Measurements from ENCODE around the gene IGF1R. TPM values are rescaled to one million over a fixed set of nuclear protein-coding genes. Genes with fewer than 3 reads are reported as not detected.

The IGF1R gene
- total and polyA plus RNA-seq, 2 of the 8 experiments (the other 6 are each of a cell fraction or from before 2014, with no cell fraction given): 32.9 to 109 TPM

DNA sequence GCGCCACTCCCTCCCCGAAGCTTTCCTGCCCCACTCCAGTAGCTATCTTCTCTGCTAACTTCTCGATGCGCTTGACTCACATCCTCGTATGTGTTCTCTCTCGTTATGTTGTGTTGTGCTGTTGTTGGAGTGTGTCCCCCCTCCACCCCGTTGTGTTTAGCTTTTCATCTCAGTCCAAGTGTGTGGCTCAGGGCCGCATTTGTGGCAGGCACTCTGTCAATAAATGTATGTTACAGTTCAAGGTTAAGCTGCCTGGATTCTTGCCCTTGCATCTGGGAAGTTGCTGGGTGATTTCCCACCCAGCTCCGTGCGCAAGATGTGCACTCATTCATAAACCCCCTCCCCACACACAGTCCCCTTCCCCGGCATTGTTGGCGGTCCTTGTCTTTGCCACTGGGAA is 287.4 kb downstream of the IGF1R start:
- no peaks in the 10 kb centered on the region for H4K20me1 ChIP-seq (replicated peaks in 1 of 2; ENCODE audit: control insufficient read depth in 1 of 2, insufficient read depth in 2 of 2, low read length in 2 of 2)
- no peak overlapping the region for H3K4ac ChIP-seq (replicated peaks; ENCODE audit: insufficient read length, low read depth, low read length)
- no peak overlapping the region for H3K27ac ChIP-seq (ENCODE audit: low read depth, low read length)
- no peaks in the 10 kb centered on the region; the same call in 1 of the 2 replicates for H3K79me1 ChIP-seq (ENCODE audit: low read depth, low read length)
- no peak overlapping the region for H4K5ac ChIP-seq (ENCODE audit: insufficient read length, low read depth, low read length)
- H4K91ac ChIP-seq (replicated peaks; ENCODE audit: insufficient read length, low read length): no peak overlapping the region
- no peak for TF ChIP-seq KDM5A (IDR thresholded peaks at IDR 0.05; ENCODE audit: low read length)
- no peak for TF ChIP-seq KDM1A (IDR thresholded peaks at IDR 0.05; ENCODE audit: borderline replicate concordance, low read length)
- no peak for TF ChIP-seq POU5F1 (IDR thresholded peaks at IDR 0.05; ENCODE audit: low read depth, low read length)
- TF ChIP-seq CTBP2 (IDR thresholded peaks at IDR 0.05; ENCODE audit: borderline replicate concordance, insufficient read depth, insufficient read length, low read length): no peak
- TF ChIP-seq PHF8 (conservative IDR thresholded peaks at IDR 0.05; ENCODE audit: low read depth, low read length): no peak
- TF ChIP-seq POLR2A (IDR thresholded peaks at IDR 0.05; ENCODE audit: control extremely low read depth in 1 of 2, low read depth in 2 of 2, low read length in 2 of 2): no peak
- no peak for TF ChIP-seq RXRA (IDR thresholded peaks at IDR 0.05; ENCODE audit: insufficient read depth, low read depth, low read length)
- TF ChIP-seq, protein P1, sequence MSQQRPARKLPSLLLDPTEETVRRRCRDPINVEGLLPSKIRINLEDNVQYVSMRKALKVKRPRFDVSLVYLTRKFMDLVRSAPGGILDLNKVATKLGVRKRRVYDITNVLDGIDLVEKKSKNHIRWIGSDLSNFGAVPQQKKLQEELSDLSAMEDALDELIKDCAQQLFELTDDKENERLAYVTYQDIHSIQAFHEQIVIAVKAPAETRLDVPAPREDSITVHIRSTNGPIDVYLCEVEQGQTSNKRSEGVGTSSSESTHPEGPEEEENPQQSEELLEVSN (IDR thresholded peaks at IDR 0.05): no peak
- no peak for TF ChIP-seq POLR2AphosphoS5 (IDR thresholded peaks at IDR 0.05; ENCODE audit: low read depth, low read length)
- TF ChIP-seq, protein P2, sequence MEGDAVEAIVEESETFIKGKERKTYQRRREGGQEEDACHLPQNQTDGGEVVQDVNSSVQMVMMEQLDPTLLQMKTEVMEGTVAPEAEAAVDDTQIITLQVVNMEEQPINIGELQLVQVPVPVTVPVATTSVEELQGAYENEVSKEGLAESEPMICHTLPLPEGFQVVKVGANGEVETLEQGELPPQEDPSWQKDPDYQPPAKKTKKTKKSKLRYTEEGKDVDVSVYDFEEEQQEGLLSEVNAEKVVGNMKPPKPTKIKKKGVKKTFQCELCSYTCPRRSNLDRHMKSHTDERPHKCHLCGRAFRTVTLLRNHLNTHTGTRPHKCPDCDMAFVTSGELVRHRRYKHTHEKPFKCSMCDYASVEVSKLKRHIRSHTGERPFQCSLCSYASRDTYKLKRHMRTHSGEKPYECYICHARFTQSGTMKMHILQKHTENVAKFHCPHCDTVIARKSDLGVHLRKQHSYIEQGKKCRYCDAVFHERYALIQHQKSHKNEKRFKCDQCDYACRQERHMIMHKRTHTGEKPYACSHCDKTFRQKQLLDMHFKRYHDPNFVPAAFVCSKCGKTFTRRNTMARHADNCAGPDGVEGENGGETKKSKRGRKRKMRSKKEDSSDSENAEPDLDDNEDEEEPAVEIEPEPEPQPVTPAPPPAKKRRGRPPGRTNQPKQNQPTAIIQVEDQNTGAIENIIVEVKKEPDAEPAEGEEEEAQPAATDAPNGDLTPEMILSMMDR (IDR thresholded peaks at IDR 0.05; ENCODE audit: control extremely low read depth in 1 of 3, insufficient read depth in 1 of 3, low read depth in 1 of 3, low read length in 3 of 3): no peak
- no peak overlapping the region for H2AFZ ChIP-seq (ENCODE audit: low read length)
- H3K4me1 ChIP-seq (replicated peaks in 1 of 4; ENCODE audit: control insufficient read depth in 3 of 4, insufficient read depth in 4 of 4, low read length in 3 of 4): no peaks in the 10 kb centered on the region
- WGBS, 2 experiments (ENCODE audit: extremely low coverage in 1 of 2, insufficient coverage in 1 of 2, insufficient read length in 1 of 2, insufficient replicate concordance in 2 of 2, low coverage in 1 of 2, low lambda C conversion rate in 2 of 2, missing lambda C conversion rate in 1 of 2): 81% methylated on average over 12 of the region's 12 CpGs; no CpG with 5 or more reads in 1 of the 2 experiments
- no peak overlapping the region for H2AK5ac ChIP-seq (ENCODE audit: low read depth, low read length)
- H3K79me2 ChIP-seq (ENCODE audit: control insufficient read depth in 1 of 2, insufficient read depth in 2 of 2, low read length in 2 of 2): no peaks in the 10 kb centered on the region
- peaks cover 8 to 49% (median 35%) of the 10 kb centered on the region in 4 experiments; a peak in 7 of 8 replicates for H3K36me3 ChIP-seq (ENCODE audit: control insufficient read depth in 2 of 4, insufficient read depth in 4 of 4, low read length in 3 of 4)
- no peaks in the 10 kb centered on the region for H3K23me2 ChIP-seq (ENCODE audit: low read depth, low read length)
- H3K56ac ChIP-seq (replicated peaks; ENCODE audit: insufficient read length, low read depth, low read length): no peak overlapping the region
- no peaks in the 10 kb centered on the region for H3K9me3 ChIP-seq (ENCODE audit: insufficient read depth in 2 of 2, low read depth in 1 of 2, low read length in 1 of 2)
- no peak for FAIRE-seq
- no peak overlapping the region for H3K9ac ChIP-seq (replicated peaks in 1 of 4; ENCODE audit: extremely low read depth in 1 of 4, low read depth in 3 of 4, low read length in 3 of 4)
- no peak overlapping the region for H2BK5ac ChIP-seq (ENCODE audit: low read depth, low read length)
- ChIA-PET CTCF (ENCODE audit: partially characterized antibody) (interaction anchor here (0.8 to 1.0 kb wide), 3 partner anchors 17 to 492 kb away, joined by 3 read pairs; no protein-coding TSS in a partner anchor), POLR2A (ENCODE audit: partially characterized antibody) (no interaction called here)
- no peak overlapping the region for H4K8ac ChIP-seq (ENCODE audit: extremely low read depth, insufficient read depth, low read length)
- H2BK12ac ChIP-seq (ENCODE audit: low read depth, low read length): no peak overlapping the region
- H3K27me3 ChIP-seq (replicated peaks in 1 of 4; ENCODE audit: control insufficient read depth in 3 of 4, extremely low read depth in 1 of 4, insufficient read depth in 3 of 4, low read length in 3 of 4): no peaks in the 10 kb centered on the region
- no peak overlapping the region for H2BK20ac ChIP-seq (ENCODE audit: low read length)
- no peak overlapping the region for H3K18ac ChIP-seq (ENCODE audit: extremely low read depth, low read length)
- H3K23ac ChIP-seq (ENCODE audit: insufficient read length): no peak overlapping the region
- H2BK15ac ChIP-seq (ENCODE audit: low read length): no peak overlapping the region
- no peak overlapping the region for H3K4me3 ChIP-seq (ENCODE audit: extremely low read depth in 1 of 4, insufficient read depth in 2 of 4, low read depth in 3 of 4, low read length in 4 of 4)
- no peak overlapping the region for H3K14ac ChIP-seq (ENCODE audit: insufficient read length)
- H2BK120ac ChIP-seq (replicated peaks; ENCODE audit: low read depth, low read length): no peak overlapping the region
- no peak for DNase-seq (ENCODE audit: low read depth in 1 of 2, low spot score in 2 of 2)
- no peak overlapping the region for H3K4me2 ChIP-seq (ENCODE audit: insufficient read depth in 1 of 2, low read depth in 2 of 2, low read length in 2 of 2)
